Astrocyte (in vitro differentiated cells and primary cell): ENCODE results near the gene DNAH11. TPM values are rescaled to one million over a fixed set of nuclear protein-coding genes. Genes with fewer than 3 reads are reported as not detected.

Experiments used
- DNase-seq: peaks from one replicate; pipeline ENCODE4 v3.0.0-alpha.2; 2010; ENCODE audit warnings: low read depth
- FAIRE-seq: peaks from 2 replicates; lab custom pipeline; 2011; peaks lifted over from hg19 to GRCh38; lab: Jason Lieb, UNC
- H2AFZ ChIP-seq: 2 replicates; pipeline ENCODE4 v1.6.0; 2012; ENCODE audit warnings: low read depth, low read length, inconsistent platforms
- H3K27ac ChIP-seq: 2 replicates; pipeline ENCODE4 v1.5.1; 2011; ENCODE audit warnings: low read depth, low read length, inconsistent platforms
- H3K27me3 ChIP-seq: 2 replicates; pipeline ENCODE4 v1.6.0; 2011; ENCODE audit warnings: low read length, inconsistent platforms; ENCODE audit not compliant: insufficient read depth
- H3K36me3 ChIP-seq: 2 replicates; pipeline ENCODE4 v1.5.1; 2011; ENCODE audit warnings: low read length, inconsistent platforms; ENCODE audit not compliant: insufficient read depth
- H3K4me1 ChIP-seq: 2 replicates; pipeline ENCODE4 v1.5.1; 2011; ENCODE audit warnings: low read length, inconsistent platforms; ENCODE audit not compliant: insufficient read depth
- H3K4me2 ChIP-seq: 2 replicates; pipeline ENCODE4 v1.6.0; 2012; ENCODE audit warnings: low read length, inconsistent platforms
- H3K4me3 ChIP-seq: 2 replicates; pipeline ENCODE4 v1.5.1; 2011; ENCODE audit warnings: low read depth, mild to moderate bottlenecking, low read length, inconsistent platforms; ENCODE audit not compliant: insufficient read depth
- H3K79me2 ChIP-seq: 2 replicates; pipeline ENCODE4 v1.6.0; 2012; ENCODE audit warnings: mild to moderate bottlenecking, low read length, inconsistent platforms; ENCODE audit not compliant: insufficient read depth
- H3K9ac ChIP-seq: 2 replicates; pipeline ENCODE4 v1.6.0; 2012; ENCODE audit warnings: mild to moderate bottlenecking, low read length, inconsistent platforms
- H3K9me3 ChIP-seq: 2 replicates; pipeline ENCODE4 v1.5.1; 2012; ENCODE audit warnings: low read depth, mild to moderate bottlenecking, low read length, inconsistent platforms; ENCODE audit not compliant: insufficient read depth
- H4K20me1 ChIP-seq: 2 replicates; pipeline ENCODE4 v1.6.0; 2012; ENCODE audit warnings: low read length, inconsistent platforms; ENCODE audit not compliant: insufficient read depth
- H3K27ac Mint-ChIP-seq: one replicate; pipeline ENCODE4 v1.8.0; 2021; ENCODE audit warnings: mild to moderate bottlenecking, mixed read lengths; ENCODE audit not compliant: unreplicated experiment
- H3K27me3 Mint-ChIP-seq: one replicate; pipeline ENCODE4 v1.8.0; 2021; ENCODE audit warnings: low read depth, mixed read lengths; ENCODE audit not compliant: unreplicated experiment
- H3K36me3 Mint-ChIP-seq: one replicate; pipeline ENCODE4 v1.8.0; 2021; ENCODE audit warnings: low read depth, mixed read lengths; ENCODE audit not compliant: unreplicated experiment
- H3K4me1 Mint-ChIP-seq: one replicate; pipeline ENCODE4 v1.8.0; 2021; ENCODE audit warnings: low read depth, mixed read lengths; ENCODE audit not compliant: unreplicated experiment
- H3K4me3 Mint-ChIP-seq: one replicate; pipeline ENCODE4 v1.8.0; 2021; ENCODE audit warnings: mild to moderate bottlenecking, moderate library complexity, mixed read lengths; ENCODE audit not compliant: unreplicated experiment
- H3K9me3 Mint-ChIP-seq: one replicate; pipeline ENCODE4 v1.8.0; 2021; ENCODE audit warnings: mild to moderate bottlenecking, mixed read lengths; ENCODE audit not compliant: unreplicated experiment
- CTCF ChIP-seq: IDR thresholded peaks from 2 replicates; pipeline ENCODE4 v1.5.1; 2011; ENCODE audit warnings: low read depth, mild to moderate bottlenecking, inconsistent platforms, low read length, moderate library complexity; ENCODE audit not compliant: insufficient read depth
- EZH2 ChIP-seq: IDR thresholded peaks from 2 replicates; pipeline ENCODE4 v1.6.1; 2012; ENCODE audit warnings: mild to moderate bottlenecking, low read length, inconsistent platforms; ENCODE audit not compliant: insufficient read depth
- total RNA-seq: library from RNA; stranded (reverse); gene quantifications from 2 replicates; pipeline ENCODE4 v1.2.1, GENCODE V29; 2021

Gene DNAH11
- total RNA-seq, 1 donor from 2014 or later, result 0.43 TPM

GRCh38 chr7:21603462-21603861 is 60.6 kb downstream of the DNAH11 start:
- no peak overlapping the region for H3K4me2 ChIP-seq
- no peak for FAIRE-seq
- no peak overlapping the region for H3K4me3 ChIP-seq

GRCh38 chr7:21603972-21604749 is 61.3 kb downstream of the DNAH11 start:
- no peak for TF ChIP-seq EZH2
- no peak for TF ChIP-seq CTCF

More at GRCh38 chr7:21603462-21603861, 60.6 kb downstream of the DNAH11 start:
- TF ChIP-seq CTCF, result no peak
- no peak for TF ChIP-seq EZH2
- no peak for DNase-seq
- no peaks in the 10 kb centered on the region for H3K27me3 Mint-ChIP-seq
- H3K4me3 Mint-ChIP-seq, result no peak overlapping the region
- Histone ChIP-seq H3K9me3 (no peaks in the 10 kb centered on the region), H3K27me3 (no peaks in the 10 kb centered on the region), H3K36me3 (no peaks in the 10 kb centered on the region), H3K9ac (no peak overlapping the region), H2AFZ (no peak overlapping the region), H4K20me1 (no peaks in the 10 kb centered on the region), H3K4me1 (no peaks in the 10 kb centered on the region), H3K79me2 (no peaks in the 10 kb centered on the region), H3K27ac (no peak overlapping the region)
- no peak overlapping the region for H3K27ac Mint-ChIP-seq
- no peaks in the 10 kb centered on the region for H3K4me1 Mint-ChIP-seq
- no peaks in the 10 kb centered on the region for H3K36me3 Mint-ChIP-seq
- H3K9me3 Mint-ChIP-seq, result no peaks in the 10 kb centered on the region

GRCh38 chr7:21605008-21605585 is 62.3 kb downstream of the DNAH11 start:
- Histone ChIP-seq H3K79me2 (no peaks in the 10 kb centered on the region), H4K20me1 (no peaks in the 10 kb centered on the region), H3K9me3 (no peaks in the 10 kb centered on the region), H3K27me3 (no peaks in the 10 kb centered on the region), H3K4me1 (no peaks in the 10 kb centered on the region), H3K27ac (no peak overlapping the region), H3K36me3 (no peaks in the 10 kb centered on the region), H3K4me2 (no peak overlapping the region), H2AFZ (no peak overlapping the region), H3K4me3 (no peak overlapping the region), H3K9ac (no peak overlapping the region)
- no peaks in the 10 kb centered on the region for H3K4me1 Mint-ChIP-seq
- H3K27me3 Mint-ChIP-seq, result no peaks in the 10 kb centered on the region
- no peak overlapping the region for H3K27ac Mint-ChIP-seq
- TF ChIP-seq EZH2, result no peak
- TF ChIP-seq CTCF, result no peak
- H3K36me3 Mint-ChIP-seq, result no peaks in the 10 kb centered on the region
- H3K9me3 Mint-ChIP-seq, result no peaks in the 10 kb centered on the region
- FAIRE-seq (no peak), DNase-seq (no peak)
- no peak overlapping the region for H3K4me3 Mint-ChIP-seq

More at GRCh38 chr7:21603972-21604749, 61.3 kb downstream of the DNAH11 start:
- Histone ChIP-seq H3K36me3 (no peaks in the 10 kb centered on the region), H3K4me3 (no peak overlapping the region), H3K27ac (no peak overlapping the region), H3K9me3 (no peaks in the 10 kb centered on the region), H3K27me3 (no peaks in the 10 kb centered on the region), H3K4me1 (no peaks in the 10 kb centered on the region), H3K4me2 (no peak overlapping the region), H3K79me2 (no peaks in the 10 kb centered on the region), H4K20me1 (no peaks in the 10 kb centered on the region), H2AFZ (no peak overlapping the region), H3K9ac (no peak overlapping the region)
- H3K27me3 Mint-ChIP-seq, result no peaks in the 10 kb centered on the region
- no peaks in the 10 kb centered on the region for H3K36me3 Mint-ChIP-seq
- H3K4me1 Mint-ChIP-seq, result no peaks in the 10 kb centered on the region
- H3K4me3 Mint-ChIP-seq, result no peak overlapping the region
- H3K9me3 Mint-ChIP-seq, result no peaks in the 10 kb centered on the region
- H3K27ac Mint-ChIP-seq, result no peak overlapping the region
- DNase-seq (no peak), FAIRE-seq (no peak)
